ENCODE results near the gene FZR1.

DNA sequence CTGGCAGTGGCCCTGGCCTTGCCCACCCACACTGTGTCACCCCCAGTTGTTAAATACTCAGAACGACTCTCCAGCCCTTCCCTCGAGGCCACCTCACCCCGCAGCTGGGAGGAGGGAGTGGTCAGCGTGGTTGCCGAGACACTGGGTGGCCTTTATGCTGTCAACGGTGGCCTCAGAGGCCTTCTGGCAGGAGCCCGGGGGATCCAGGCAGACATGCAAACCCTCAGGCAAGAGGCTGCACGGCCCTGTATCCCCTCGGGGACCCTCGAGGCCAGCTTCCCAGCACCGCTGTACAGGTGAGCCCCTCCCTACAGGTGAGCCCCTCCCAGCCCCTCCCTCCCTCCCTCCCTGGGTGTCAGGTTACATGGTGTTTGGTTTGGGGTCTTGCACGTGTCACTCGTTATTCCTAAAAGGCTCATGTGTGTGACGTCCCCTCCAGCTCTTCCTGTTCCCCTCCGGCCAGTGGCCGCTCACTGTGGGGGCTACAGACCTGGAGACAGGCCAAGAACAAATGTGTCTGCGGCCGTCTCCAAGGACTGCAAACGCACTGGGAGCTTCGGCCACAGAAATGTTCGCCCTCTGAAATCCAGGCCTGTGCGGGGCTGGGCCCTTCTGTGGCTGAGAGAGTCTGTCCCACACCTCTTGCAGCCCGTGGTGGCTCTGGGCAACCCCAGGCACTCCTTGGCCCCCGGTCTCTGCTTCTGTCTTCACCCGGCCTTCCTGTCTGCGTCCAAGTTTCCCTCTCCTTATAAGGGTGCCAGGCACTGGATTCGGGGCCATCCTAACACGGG, 33.0 kb downstream of the FZR1 start, which contains the start of gene TEKTIP1:
- TF ChIP-seq CTCF (IDR thresholded peaks at IDR 0.05) (no peak), POLR2A (IDR thresholded peaks at IDR 0.05) (no peak)
